ENCODE data around the gene CEP63.
"Not testable (repeated sequence)": the region's sequence is repeated elsewhere in the genome, so short reads cannot be mapped to it uniquely, and the experiment has no call there.

Gene CEP63

GRCh38 chr3:134522541-134522940 lies 36.7 kb downstream of the CEP63 start:
- no peak for DNase-seq

DNA sequence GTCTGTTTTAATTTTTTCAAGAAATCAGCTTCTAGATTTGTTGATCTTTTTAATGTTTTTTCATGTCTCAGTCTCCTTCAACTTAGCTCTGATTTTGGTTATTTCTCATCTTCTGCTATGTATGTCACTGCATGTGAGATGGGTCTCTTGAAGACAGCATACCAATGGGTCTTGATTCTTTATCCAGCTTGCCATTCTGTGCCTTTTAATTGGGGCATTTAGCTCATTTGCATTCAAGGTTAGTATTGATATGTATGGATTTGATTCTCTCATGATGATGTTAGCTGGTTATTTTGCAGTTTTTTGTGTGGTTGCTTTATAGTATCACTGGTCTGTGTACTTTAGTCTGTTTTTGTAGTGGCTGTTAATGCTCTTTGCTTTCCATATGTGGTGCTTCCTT lies 39.4 kb downstream of the CEP63 start:
- DNase-seq: no peak

GRCh38 chr3:134526319-134526718 lies 40.5 kb downstream of the CEP63 start:
- no peak for DNase-seq

DNA sequence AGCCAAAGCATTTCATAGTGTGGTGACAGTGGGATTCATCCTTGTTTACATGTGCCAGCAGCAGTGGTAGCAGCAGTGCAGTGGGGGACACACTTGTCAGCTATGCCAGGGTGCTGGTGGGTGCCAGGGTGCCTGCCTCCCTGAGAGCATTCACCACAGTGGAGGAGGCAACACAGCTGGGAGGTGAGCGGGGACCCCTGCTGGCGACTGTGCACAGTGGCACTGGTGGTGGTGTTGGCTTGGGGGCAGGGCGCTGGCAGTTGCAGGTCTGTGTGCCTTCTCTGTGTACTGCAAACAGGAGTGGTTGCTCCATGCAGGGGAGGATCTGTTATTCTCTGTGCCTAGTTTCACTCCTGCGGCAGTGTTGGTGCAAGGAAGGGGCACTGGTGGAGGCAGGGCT lies 41.2 kb downstream of the CEP63 start:
- DNase-seq: no peak

- DNase-seq: no peak
Observed at GRCh38 chr3:134527538-134528186, 41.8 kb downstream of the CEP63 start.

DNA sequence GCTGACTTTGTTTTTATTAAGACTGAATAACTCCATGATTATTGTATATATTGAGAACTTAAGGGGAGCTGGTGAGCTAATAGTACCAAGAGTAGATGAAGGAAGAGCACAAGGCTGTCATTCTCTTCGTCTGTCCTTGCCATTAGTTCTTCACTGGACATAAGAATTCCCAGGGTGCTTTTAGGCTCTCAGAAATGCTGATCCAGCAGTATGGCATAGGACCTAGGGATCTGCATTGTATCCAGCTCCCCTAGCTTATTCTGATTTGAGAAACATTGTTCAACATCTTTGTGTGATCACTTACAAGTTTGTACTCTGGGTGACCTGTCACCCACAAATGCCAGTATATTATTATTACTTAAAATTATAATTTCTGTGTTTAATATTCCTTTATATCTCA lies 47.6 kb downstream of the CEP63 start:
- DNase-seq: no peak

GRCh38 chr3:134535186-134535970 lies 49.5 kb downstream of the CEP63 start:
- no peak for DNase-seq

DNA sequence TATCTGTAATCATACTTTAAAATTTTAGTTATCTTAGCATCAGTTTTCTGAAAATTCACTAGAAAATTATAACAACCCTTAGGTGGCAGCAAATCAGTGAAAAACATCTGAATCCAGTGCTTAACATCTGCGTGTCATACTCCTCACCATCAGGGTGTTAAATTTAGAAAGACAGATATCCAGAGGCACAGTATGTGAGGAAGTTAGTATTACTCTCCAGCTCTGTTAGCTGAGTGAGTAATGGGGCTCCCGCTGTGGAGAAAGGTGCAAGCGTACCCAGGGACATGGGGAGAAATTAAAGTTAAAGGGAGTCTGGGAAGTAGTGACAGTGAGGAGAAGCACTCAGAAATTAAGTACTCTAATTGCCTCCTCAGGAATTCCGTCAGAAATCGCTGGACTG lies 50.9 kb downstream of the CEP63 start:
- no peak for DNase-seq

GRCh38 chr3:134542287-134542958 lies 56.6 kb downstream of the CEP63 start:
- no peak for DNase-seq

GRCh38 chr3:134543113-134543512 lies 57.3 kb downstream of the CEP63 start:
- no peak for DNase-seq

DNA sequence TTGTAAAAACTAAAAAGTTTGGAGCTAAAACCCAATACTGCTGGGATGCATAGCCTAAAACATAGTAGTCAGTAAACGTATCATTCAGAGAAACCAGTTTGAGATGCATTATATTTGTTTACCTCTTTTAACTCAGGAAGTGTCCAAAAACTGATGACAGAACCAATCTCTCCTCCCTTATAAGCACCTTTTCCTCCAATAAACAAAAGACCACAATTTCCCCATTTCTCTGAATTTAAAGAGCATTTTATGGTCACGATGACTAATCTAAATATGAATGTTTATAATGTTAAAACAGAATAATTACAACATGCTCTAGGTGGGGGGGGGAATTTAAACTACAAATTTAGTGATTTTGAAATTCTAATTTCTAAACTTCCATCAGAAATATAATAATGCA lies 58.5 kb downstream of the CEP63 start:
- DNase-seq: no peak

DNA sequence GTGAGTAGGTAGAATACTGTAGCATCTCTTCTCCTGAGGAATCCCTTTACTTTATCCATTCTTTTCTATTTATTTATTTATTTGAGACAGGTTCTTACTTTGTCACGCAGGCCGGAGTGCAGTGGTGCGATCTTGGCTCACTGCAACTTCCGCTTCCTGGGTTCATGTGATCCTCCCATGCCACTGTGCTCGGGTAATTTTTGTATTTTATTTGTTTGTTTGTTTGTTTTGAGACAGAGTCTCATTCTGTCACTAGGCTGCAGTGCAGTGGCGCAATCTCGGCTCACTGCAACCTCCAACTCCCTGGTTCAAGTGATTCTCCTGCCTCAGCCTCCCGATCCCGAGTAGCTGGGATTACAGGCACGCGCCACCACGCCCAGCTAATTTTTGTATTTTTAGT lies 58.9 kb downstream of the CEP63 start:
- not testable (repeated sequence) for DNase-seq

DNA sequence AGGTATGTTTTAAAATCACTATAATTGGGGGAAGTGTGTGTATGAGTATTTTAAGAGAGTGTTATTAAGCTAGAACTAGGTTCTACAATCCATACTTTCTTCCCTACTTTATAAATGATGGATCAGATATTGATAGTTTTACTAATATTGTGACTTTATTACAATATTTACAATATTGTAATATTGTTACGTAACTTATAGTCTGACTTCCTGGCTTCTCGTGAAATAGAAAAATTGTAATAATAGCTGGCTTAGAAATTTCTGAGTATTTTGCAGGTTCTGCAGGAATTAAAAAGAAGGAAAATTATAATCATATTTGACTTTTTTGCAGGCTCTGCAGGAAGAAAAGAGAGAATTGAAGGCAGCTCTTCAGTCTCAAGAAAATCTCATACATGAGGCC lies 60.0 kb downstream of the CEP63 start:
- no peak for DNase-seq

- DNase-seq: no peak
Observed at GRCh38 chr3:134552784-134553183, 66.9 kb downstream of the CEP63 start.

GRCh38 chr3:134559591-134559990 lies 73.7 kb downstream of the CEP63 start:
- DNase-seq: no peak

DNA sequence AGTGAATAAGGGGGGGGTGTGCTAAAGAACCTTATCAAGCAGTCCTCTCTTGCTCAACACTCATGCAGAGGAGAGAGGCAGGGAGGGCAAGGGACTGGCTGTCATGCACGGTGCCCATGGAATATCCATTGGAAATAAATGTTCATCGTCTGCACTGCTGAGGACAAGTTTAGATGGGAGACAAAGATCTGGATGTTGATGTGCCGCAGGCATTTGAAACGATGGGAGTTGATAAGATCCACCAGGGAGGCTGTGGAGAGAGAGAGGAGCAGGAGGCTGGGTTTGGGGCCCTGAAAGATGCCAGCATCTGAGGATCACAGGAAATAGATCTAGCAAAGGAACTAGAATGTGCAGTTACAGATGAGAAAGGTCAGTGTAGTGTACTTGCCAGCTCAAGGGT lies 76.2 kb downstream of the CEP63 start:
- DNase-seq: no peak

GRCh38 chr3:134563601-134564000 lies 77.7 kb downstream of the CEP63 start:
- DNase-seq: no peak

- no peak for DNase-seq
Observed at GRCh38 chr3:134564991-134565390, 79.1 kb downstream of the CEP63 start.

DNA sequence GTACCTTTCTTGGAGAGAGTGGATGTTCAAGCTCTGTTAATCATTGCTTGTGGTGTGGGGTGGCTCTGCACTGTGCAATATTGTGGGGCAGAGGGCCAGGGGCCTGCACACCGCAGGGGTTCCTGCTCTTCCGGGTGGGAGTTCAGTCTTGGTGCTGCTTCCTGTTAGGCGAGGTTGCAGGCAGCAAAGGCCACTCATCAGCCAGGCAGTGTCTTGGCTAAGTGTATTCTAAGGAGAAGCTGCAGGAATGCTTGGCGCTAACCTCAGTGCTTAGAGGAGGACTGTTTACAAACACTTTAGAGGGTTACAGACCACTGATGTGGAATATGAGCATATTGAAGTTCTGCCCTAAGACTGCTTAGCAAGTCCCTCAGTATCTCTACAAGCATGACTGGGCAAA lies 81.7 kb downstream of the CEP63 start:
- no peak for DNase-seq

DNA sequence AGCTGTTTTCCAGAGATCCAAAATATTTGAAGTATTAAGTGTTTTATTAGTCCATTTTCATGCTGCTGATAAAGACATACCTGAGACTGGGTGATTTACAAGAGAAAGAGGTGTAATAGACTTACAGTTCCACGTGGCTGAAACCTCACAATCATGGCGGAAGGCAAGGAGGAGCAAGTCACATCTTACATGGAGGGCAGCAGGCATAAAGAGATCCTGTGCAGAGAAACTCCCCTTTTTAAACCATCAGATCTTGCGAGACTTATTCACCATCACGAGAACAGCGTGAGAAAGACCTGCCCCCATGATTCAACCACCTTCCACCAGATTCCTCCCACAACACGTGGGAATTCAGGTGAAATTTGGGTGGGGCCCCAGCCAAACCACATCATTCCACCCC lies 82.9 kb downstream of the CEP63 start:
- DNase-seq: no peak

DNA sequence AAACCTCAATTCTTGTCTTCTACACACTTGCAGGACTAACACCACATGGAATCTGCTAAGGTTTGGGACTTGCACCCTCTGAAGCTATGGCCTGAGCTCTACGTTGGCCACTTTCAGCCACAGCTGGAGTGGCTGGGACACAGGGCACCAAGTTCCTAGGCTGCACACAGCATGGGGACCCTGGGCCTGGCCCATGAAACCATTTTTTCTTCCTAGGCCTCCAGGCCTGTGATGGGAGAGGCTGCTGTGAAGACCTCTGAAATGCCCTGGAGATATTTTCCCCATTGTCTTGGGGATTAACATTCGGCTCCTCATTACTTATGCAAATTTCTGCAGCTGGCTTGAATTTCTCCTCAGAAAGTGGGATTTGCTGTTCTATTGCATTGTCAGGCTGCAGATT lies 84.0 kb downstream of the CEP63 start:
- DNase-seq: not testable (repeated sequence)

GRCh38 chr3:134576426-134576825 lies 90.6 kb downstream of the CEP63 start:
- DNase-seq: no peak

- DNase-seq: no peak
Observed at GRCh38 chr3:134576831-134577230, 91.0 kb downstream of the CEP63 start.

- no peak for DNase-seq
Observed at GRCh38 chr3:134579141-134579665, 93.3 kb downstream of the CEP63 start.
